Left ventricle myocardium inferior (tissue), 1 donor: ENCODE data around the gene ZNF672. TPM values are rescaled to one million over a fixed set of nuclear protein-coding genes. Genes with fewer than 3 reads are reported as not detected.
"Not testable (repeated sequence)": the region's sequence is repeated elsewhere in the genome, so short reads cannot be mapped to it uniquely, and the experiment has no call there.

Source experiments
- DNase-seq: peaks from one replicate; pipeline ENCODE4 v3.0.0-alpha.2; 2020
- H3K27ac ChIP-seq: fragments of 200-600 bp; replicated peaks from 2 replicates; pipeline ENCODE4 v1.8.0; 2021
- H3K27me3 ChIP-seq: fragments of 200-600 bp; 2 replicates; pipeline ENCODE4 v1.8.0; 2021; ENCODE audit warnings: low read depth
- H3K36me3 ChIP-seq: fragments of 200-600 bp; 2 replicates; pipeline ENCODE4 v1.8.0; 2021
- H3K4me1 ChIP-seq: fragments of 200-600 bp; 2 replicates; pipeline ENCODE4 v1.8.0; 2021
- H3K4me3 ChIP-seq: fragments of 200-600 bp; 2 replicates; pipeline ENCODE4 v1.8.0; 2021; ENCODE audit warnings: mild to moderate bottlenecking, moderate library complexity
- H3K9me3 ChIP-seq: fragments of 200-600 bp; replicated peaks from 2 replicates; pipeline ENCODE4 v1.8.0; 2021
- intact Hi-C: fragments of 100-400 bp; cut with micrococcal nuclease; formaldehyde crosslinking; loops from one replicate; pipeline ENCODE4 v1.11.0; 2022
- total RNA-seq: library from RNA; stranded (reverse); fragmentation: NEBNext Ultra II Directional; extraction: Animal tissue kit (Norgen Biotek cat#: 25700); gene quantifications from one replicate; pipeline ENCODE4 v1.2.1, GENCODE V29; 2021
- TF ChIP-seq, protein P1 (sequence below): fragments of 200-600 bp; IDR thresholded peaks from 2 replicates; pipeline ENCODE4 v1.8.0; 2021; ENCODE audit warnings: antibody characterized with exemption, mild to moderate bottlenecking, borderline replicate concordance
- donor health status: DM: no; HTN: yes; CAD: no; lungs with severe emphysema.

ZNF672 gene
- total RNA-seq, 1 donor from 2014 or later: 43.1 TPM

- H3K36me3 ChIP-seq: peaks cover 13% of the 10 kb centered on the region
- no peaks in the 10 kb centered on the region for H3K9me3 ChIP-seq
- TF ChIP-seq, protein P1, sequence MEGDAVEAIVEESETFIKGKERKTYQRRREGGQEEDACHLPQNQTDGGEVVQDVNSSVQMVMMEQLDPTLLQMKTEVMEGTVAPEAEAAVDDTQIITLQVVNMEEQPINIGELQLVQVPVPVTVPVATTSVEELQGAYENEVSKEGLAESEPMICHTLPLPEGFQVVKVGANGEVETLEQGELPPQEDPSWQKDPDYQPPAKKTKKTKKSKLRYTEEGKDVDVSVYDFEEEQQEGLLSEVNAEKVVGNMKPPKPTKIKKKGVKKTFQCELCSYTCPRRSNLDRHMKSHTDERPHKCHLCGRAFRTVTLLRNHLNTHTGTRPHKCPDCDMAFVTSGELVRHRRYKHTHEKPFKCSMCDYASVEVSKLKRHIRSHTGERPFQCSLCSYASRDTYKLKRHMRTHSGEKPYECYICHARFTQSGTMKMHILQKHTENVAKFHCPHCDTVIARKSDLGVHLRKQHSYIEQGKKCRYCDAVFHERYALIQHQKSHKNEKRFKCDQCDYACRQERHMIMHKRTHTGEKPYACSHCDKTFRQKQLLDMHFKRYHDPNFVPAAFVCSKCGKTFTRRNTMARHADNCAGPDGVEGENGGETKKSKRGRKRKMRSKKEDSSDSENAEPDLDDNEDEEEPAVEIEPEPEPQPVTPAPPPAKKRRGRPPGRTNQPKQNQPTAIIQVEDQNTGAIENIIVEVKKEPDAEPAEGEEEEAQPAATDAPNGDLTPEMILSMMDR: no peak
- H3K27me3 ChIP-seq: no peaks in the 10 kb centered on the region
- H3K4me3 ChIP-seq: no peak overlapping the region
- intact Hi-C loops: no loop called here
- DNase-seq: no peak
- H3K27ac ChIP-seq: no peak overlapping the region
- H3K4me1 ChIP-seq: peaks cover 33% of the 10 kb centered on the region
Measured at GRCh38 chr1:248828845-248829244, 9.2 kb upstream of the ZNF672 start.

DNA sequence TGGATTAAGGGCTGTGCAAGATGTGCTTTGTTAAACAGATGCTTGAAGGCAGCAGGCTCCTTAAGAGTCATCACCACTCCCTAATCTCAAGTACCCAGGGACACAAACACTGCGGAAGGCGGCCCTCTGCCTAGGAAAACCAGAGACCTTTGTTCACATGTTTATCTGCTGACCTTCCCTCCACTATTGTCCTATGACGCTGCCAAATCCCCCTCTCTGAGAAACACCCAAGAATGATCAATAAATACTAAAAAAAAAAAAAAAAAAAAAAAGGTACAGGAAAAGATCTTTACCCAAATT is 7.4 kb upstream of the ZNF672 start:
- intact Hi-C loops, H3K27ac ChIP-seq, H3K9me3 ChIP-seq, H3K4me3 ChIP-seq, H3K27me3 ChIP-seq, DNase-seq, H3K36me3 ChIP-seq: not testable (repeated sequence)
- peaks cover 14% of the 10 kb centered on the region for H3K4me1 ChIP-seq

DNA sequence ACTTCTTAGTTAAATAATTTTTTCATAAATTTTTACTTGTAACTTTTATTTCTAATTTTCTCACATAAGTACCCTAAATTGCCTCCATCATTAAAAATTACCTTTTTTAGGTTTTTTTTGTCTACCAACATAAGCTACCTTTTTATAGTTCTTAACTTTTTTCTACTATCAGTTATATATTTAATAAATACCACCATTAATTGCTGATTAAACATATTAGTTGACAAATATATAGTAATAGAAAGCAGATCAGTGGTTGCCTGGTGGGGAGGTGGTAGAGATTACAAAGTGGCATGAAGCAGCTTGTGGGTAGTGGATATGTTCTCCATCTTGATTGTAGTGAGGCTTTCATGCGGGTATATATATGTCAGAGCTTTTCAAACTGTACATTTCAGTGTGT is 6.2 kb upstream of the ZNF672 start:
- no peaks in the 10 kb centered on the region for H3K36me3 ChIP-seq
- H3K27me3 ChIP-seq: no peaks in the 10 kb centered on the region
- no peak for DNase-seq
- no peak overlapping the region for H3K4me3 ChIP-seq
- intact Hi-C loops: no loop called here
- peaks cover 8% of the 10 kb centered on the region for H3K4me1 ChIP-seq
- H3K27ac ChIP-seq: no peak overlapping the region
- TF ChIP-seq, protein P1: no peak
- no peaks in the 10 kb centered on the region for H3K9me3 ChIP-seq

GRCh38 chr1:248834343-248834940 is 3.6 kb upstream of the ZNF672 start:
- Histone ChIP-seq H3K9me3 (no peaks in the 10 kb centered on the region), H3K27ac (no peak overlapping the region), H3K27me3 (no peaks in the 10 kb centered on the region), H3K36me3 (no peaks in the 10 kb centered on the region), H3K4me3 (no peak overlapping the region), H3K4me1 (peaks cover 18% of the 10 kb centered on the region)
- TF ChIP-seq, protein P1: no peak
- no peak for DNase-seq
- intact Hi-C loops: no loop called here

DNA sequence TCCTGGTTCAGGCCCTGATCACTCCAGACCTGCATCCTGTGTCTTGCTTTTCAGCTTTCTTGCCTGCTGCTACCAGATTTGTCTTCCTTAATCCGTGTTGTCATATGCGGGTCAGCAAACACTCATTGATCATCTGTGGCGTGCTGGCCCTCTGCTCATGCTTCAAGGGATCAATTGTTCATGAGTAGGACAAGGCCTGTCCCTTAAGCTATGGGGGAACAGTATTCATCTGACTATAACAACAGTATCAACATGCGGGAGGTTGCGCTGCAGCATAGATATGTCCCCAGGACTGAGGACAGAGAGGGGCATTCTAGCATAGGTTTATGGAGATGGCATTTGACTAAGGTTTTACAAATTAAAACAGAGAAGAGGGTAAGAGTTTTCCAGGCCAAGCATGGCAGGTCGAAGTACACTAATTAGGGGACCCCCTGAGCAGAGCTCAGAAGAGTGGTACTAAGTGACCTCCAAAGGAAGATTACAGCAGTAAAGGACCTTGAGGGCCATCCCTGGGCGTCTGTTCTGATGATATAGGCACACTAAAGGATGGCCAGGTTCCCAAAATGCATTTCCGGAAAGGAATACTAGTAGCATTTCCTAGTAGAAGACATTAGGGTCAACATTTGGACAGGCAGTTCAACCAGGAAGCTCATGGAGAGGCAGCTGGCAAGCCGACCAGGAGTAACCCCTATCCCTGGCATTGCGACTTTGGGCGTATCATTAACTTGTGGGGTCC is 811 bp upstream of the ZNF672 start:
- Histone ChIP-seq H3K9me3 (no peaks in the 10 kb centered on the region), H3K27me3 (no peaks in the 10 kb centered on the region), H3K4me1 (peaks cover 45% of the 10 kb centered on the region), H3K36me3 (no peaks in the 10 kb centered on the region), H3K27ac (peak overlapping the region; percentile 100), H3K4me3 (peak overlapping the region; percentile 91)
- intact Hi-C loops: no loop called here
- TF ChIP-seq, protein P1: no peak
- DNase-seq: no peak

DNA sequence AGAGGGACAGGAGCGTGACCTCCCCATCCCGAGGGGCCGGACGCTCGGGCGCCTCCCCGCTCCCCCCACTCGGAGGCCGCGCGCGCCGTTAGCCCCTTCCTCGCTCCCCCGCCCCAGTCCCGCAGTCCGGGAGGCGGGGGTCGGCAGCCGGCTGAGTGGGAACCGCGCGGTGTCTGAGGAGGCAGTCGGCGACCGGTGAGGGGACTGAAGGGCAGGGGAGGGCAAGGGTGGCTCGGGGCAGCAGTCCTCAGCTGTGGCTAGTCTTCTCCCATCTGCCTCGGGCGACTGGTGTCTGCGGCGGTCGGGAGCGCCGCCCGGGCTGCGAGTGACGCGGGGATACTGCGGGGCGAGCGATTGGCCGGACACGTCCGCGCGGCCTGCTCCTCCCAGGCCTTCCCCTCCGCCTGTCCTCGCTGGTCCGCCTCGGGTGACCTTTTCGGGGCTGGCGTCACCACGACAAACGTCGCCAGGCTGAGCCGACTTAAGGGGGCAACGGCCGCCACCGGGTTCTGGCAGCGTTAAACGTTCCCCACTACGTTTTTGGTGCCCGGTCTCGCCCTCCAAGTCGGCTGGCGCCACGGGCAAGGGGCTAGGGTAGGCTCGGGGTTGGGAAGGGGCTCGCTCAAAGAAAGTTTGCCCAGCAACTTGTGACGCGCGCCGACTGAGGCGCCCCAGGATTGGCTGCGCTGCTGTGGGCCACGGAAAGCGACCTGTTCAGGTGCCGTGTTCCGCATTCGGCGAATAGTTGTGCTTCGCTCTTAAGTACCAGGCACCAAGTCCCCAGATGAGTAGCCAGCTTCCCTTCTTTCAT is 538 bp downstream of the ZNF672 start:
- peak overlapping the region; percentile 91 for H3K4me3 ChIP-seq
- H3K9me3 ChIP-seq: no peaks in the 10 kb centered on the region
- peak overlapping the region; percentile 100 for H3K27ac ChIP-seq
- peaks cover 59% of the 10 kb centered on the region for H3K4me1 ChIP-seq
- intact Hi-C loops: no loop called here
- H3K36me3 ChIP-seq: no peaks in the 10 kb centered on the region
- H3K27me3 ChIP-seq: no peaks in the 10 kb centered on the region
- TF ChIP-seq, protein P1: no peak
- peak; percentile 92 for DNase-seq
